Adrenal gland (tissue), 12 donors: ENCODE data around the gene CEP104. TPM values are rescaled to one million over a fixed set of nuclear protein-coding genes. Genes with fewer than 3 reads are reported as not detected.

Source experiments
- DNase-seq, 7 donors: peaks; one replicate each; pipeline ENCODE4 v3.0.0-alpha.2; 2019 to 2020
- H3K27ac ChIP-seq, 5 donors: fragments of 200-600 bp; sonication (generic) in 4 of 5; 1 replicate in 3 of 5; 2 replicates in 2 of 5; pipeline versions ENCODE4 v1.5.1 to v1.8.0; 2016 to 2020; ENCODE audit warnings: mild to moderate bottlenecking in 1 of 5
- H3K27me3 ChIP-seq: fragments of 200-600 bp; 2 replicates; pipeline ENCODE4 v1.8.0; 2021
- H3K36me3 ChIP-seq, 2 donors: fragments of 200-600 bp; replicated peaks in 1 of 2; 1 replicate in 1 of 2; 2 replicates in 1 of 2; pipeline versions ENCODE4 v1.5.1 to v1.8.0; 2018 to 2022
- H3K4me1 ChIP-seq, 2 donors: fragments of 200-600 bp; replicated peaks in 1 of 2; 1 replicate in 1 of 2; 2 replicates in 1 of 2; pipeline versions ENCODE4 v1.5.1 to v1.8.0; 2018 to 2021
- H3K4me3 ChIP-seq, 4 donors: fragments of 200-600 bp; sonication (generic) in 3 of 4; one replicate each; pipeline ENCODE4 v1.5.1; 2016 to 2018
- H3K9me3 ChIP-seq, 3 donors: fragments of 200-600 bp; sonication (generic) in 1 of 3; replicated peaks in 1 of 3; 1 replicate in 2 of 3; 2 replicates in 1 of 3; pipeline versions ENCODE4 v1.5.1 to v1.8.0; 2016 to 2021
- POLR2A ChIP-seq, 2 donors: fragments of 450-650 bp; IDR thresholded peaks; one replicate each; pipeline ENCODE4 v1.6.1; 2017; ENCODE audit warnings: antibody characterized with exemption in 2 of 2, mild to moderate bottlenecking in 2 of 2, moderate library complexity in 1 of 2
- WGBS, 4 donors: extraction: QIAGEN DNeasy Blood & Tissue Kit in 2 of 4; methylation state at CpG; one replicate each; pipeline versions ENCODE4 v1.1.5 to v1.1.7; 2013 to 2017; 5-methylcytosine and 5-hydroxymethylcytosine counted together
- intact Hi-C, 2 donors: fragments of 100-400 bp; cut with DNase I; formaldehyde crosslinking; loops; one replicate each; pipeline versions ENCODE4 v1.14.1 to v1.15.0; 2022 to 2023
- polyA plus RNA-seq, 3 donors: library from polyadenylated mRNA; stranded (reverse); fragments of 200-250 nt in 2 of 3; fragments of 350-450 nt in 1 of 3; fragmentation: Illumina TruSeq in 1 of 3; extraction: RNeasy Lipid Tissue Mini Kit (QIAGEN cat#74804) in 1 of 3; gene quantifications; one replicate each; pipeline ENCODE4 v1.2.3, GENCODE V29; 2013 to 2014
- total RNA-seq, 9 donors: library from RNA; depleted of rRNA in 4 of 9; stranded (reverse); fragments of >200 nt in 4 of 9; fragments of 120-200 nt in 1 of 9; fragmentation: NEBNext Ultra II Directional in 1 of 9; extraction: Animal tissue kit (Norgen Biotek cat#: 25700) in 1 of 9; gene quantifications; one replicate each; pipeline versions ENCODE4 v1.1.0 to v1.2.4, GENCODE V29; 2013 to 2023
- TF ChIP-seq, protein P1 (sequence below), 6 experiments: fragments of 450-650 bp in 4 of 6; fragments of 200-600 bp in 2 of 6; sonication (generic) in 1 of 6; IDR thresholded peaks; 1 replicate in 5 of 6; 2 replicates in 1 of 6; pipeline versions ENCODE4 v1.5.1 to v1.8.0; 2016 to 2021; ENCODE audit warnings: antibody characterized with exemption in 6 of 6, mild to moderate bottlenecking in 2 of 6, moderate library complexity in 1 of 6
- donor health status: healthy with polysubstance abuse.
- donor health status: Bipolar disorder and iron deficiency.
- donor health status: DM: yes; HTN: yes; CAD: no.
- donor health status: DM: no; HTN: no; CAD: no.
- donor health status: DM: no; HTN: no; CAD: no.
- donor health status: DM: yes; HTN: yes; CAD: no.

CEP104 gene
- total and polyA plus RNA-seq, 12 donors, result 13.6 to 80.9 (median 38.1) TPM

DNA sequence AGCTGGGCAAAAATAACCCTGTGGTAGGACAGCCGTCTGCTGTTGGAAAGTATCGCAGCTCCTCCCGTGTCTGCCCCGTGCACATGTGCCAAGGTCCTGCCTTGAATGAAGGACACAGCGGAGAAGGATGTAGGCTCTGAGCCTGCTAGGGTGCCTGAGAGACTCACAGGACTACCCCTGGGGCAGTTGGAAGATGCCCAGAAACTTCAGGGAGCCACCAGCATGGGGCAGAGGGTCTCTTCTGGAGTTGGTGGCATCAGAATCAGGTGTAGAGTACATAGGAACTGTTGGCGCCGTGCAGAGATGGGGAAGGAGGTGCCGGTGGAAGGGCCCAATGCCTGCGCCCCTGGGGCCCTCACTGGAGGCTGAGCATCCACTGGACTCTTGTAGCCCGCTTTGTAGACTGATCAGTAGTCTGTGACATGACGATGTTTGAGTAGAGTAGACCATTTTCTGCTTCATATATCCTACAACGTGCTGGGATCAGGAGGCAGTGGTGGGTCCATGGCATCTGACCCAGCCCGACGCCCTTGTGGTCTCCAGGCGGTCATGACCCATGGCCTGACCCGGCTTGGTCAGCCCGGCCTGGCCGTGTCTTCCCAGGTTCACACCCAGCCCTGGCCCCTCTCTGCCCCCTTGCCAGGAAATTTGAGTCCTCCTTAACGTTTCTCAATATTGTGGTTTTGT, 48.4 kb upstream of the CEP104 start:
- 85 to 87% (median 85%) methylated on average over 17 to 19 of the region's 19 CpGs for WGBS, 4 donors

GRCh38 chr1:3904843-3905185, 47.8 kb upstream of the CEP104 start:
- TF ChIP-seq, protein P1, sequence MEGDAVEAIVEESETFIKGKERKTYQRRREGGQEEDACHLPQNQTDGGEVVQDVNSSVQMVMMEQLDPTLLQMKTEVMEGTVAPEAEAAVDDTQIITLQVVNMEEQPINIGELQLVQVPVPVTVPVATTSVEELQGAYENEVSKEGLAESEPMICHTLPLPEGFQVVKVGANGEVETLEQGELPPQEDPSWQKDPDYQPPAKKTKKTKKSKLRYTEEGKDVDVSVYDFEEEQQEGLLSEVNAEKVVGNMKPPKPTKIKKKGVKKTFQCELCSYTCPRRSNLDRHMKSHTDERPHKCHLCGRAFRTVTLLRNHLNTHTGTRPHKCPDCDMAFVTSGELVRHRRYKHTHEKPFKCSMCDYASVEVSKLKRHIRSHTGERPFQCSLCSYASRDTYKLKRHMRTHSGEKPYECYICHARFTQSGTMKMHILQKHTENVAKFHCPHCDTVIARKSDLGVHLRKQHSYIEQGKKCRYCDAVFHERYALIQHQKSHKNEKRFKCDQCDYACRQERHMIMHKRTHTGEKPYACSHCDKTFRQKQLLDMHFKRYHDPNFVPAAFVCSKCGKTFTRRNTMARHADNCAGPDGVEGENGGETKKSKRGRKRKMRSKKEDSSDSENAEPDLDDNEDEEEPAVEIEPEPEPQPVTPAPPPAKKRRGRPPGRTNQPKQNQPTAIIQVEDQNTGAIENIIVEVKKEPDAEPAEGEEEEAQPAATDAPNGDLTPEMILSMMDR (IDR thresholded peaks at IDR 0.05), result no peak
- no peak for TF ChIP-seq POLR2A (IDR thresholded peaks at IDR 0.05)
- 87 to 95% (median 92%) methylated on average over 4 of the region's 4 CpGs for WGBS, 4 donors
- no peaks in the 10 kb centered on the region for H3K9me3 ChIP-seq
- H3K4me3 ChIP-seq, result no peak overlapping the region
- H3K36me3 ChIP-seq, result no peaks in the 10 kb centered on the region
- intact Hi-C loops, result no loop called here
- H3K27ac ChIP-seq, result no peak overlapping the region
- DNase-seq, result no peak
- no peaks in the 10 kb centered on the region for H3K27me3 ChIP-seq
- peaks cover 0 to under 1% of the 10 kb centered on the region in 2 donors for H3K4me1 ChIP-seq

More for the DNA sequence above, 48.4 kb upstream of the CEP104 start:
- Histone ChIP-seq H3K4me1 (no peaks in the 10 kb centered on the region), H3K27me3 (no peaks in the 10 kb centered on the region), H3K4me3 (no peak overlapping the region), H3K27ac (no peak overlapping the region), H3K9me3 (no peaks in the 10 kb centered on the region), H3K36me3 (no peaks in the 10 kb centered on the region)
- TF ChIP-seq POLR2A (IDR thresholded peaks at IDR 0.05), result no peak
- TF ChIP-seq, protein P1 (IDR thresholded peaks at IDR 0.05), result no peak
- no peak for DNase-seq
- intact Hi-C loops, result no loop called here

GRCh38 chr1:3904006-3904842, 47.2 kb upstream of the CEP104 start:
- intact Hi-C loops, result no loop called here
- no peaks in the 10 kb centered on the region for H3K27me3 ChIP-seq
- no peaks in the 10 kb centered on the region for H3K9me3 ChIP-seq
- no peak for TF ChIP-seq POLR2A (IDR thresholded peaks at IDR 0.05)
- TF ChIP-seq, protein P1 (IDR thresholded peaks at IDR 0.05), result no peak
- H3K4me1 ChIP-seq, result peaks cover 2 to 6% of the 10 kb centered on the region in 2 donors
- no peak overlapping the region for H3K4me3 ChIP-seq
- no peak for DNase-seq
- H3K27ac ChIP-seq, result no peak overlapping the region
- H3K36me3 ChIP-seq, result no peaks in the 10 kb centered on the region
- WGBS, 4 donors, result 78 to 87% (median 83%) methylated on average over 11 to 24 of the region's 24 CpGs

GRCh38 chr1:3903141-3904005, 46.4 kb upstream of the CEP104 start:
- Histone ChIP-seq H3K27me3 (no peaks in the 10 kb centered on the region), H3K9me3 (no peaks in the 10 kb centered on the region), H3K27ac (no peak overlapping the region), H3K4me1 (peaks cover 6 to 11% of the 10 kb centered on the region in 2 donors), H3K4me3 (no peak overlapping the region), H3K36me3 (no peaks in the 10 kb centered on the region)
- TF ChIP-seq, protein P1 (IDR thresholded peaks at IDR 0.05), result no peak
- no peak for TF ChIP-seq POLR2A (IDR thresholded peaks at IDR 0.05)
- no peak for DNase-seq
- intact Hi-C loops, result no loop called here
- 80 to 88% (median 83%) methylated on average over 15 to 16 of the region's 16 CpGs for WGBS, 4 donors
